Upper lobe of right lung (tissue), 1 donor: ENCODE results near the gene RPL19. TPM values are rescaled to one million over a fixed set of nuclear protein-coding genes. Genes with fewer than 3 reads are reported as not detected.

ENCODE experiments used
- ATAC-seq: fragments of 200-7000 bp; cut with Tn5 transposase; one replicate; pipeline ENCODE4 v1.9.1; 2020; ENCODE audit warnings: mild to moderate bottlenecking, moderate library complexity
- DNase-seq: peaks from one replicate; pipeline ENCODE4 v3.0.0-alpha.2; 2020
- H3K27ac ChIP-seq: fragments of 200-600 bp; one replicate; pipeline ENCODE4 v1.8.0; 2022
- H3K27me3 ChIP-seq: fragments of 200-600 bp; one replicate; pipeline ENCODE4 v1.8.0; 2022; ENCODE audit warnings: mild to moderate bottlenecking
- H3K36me3 ChIP-seq: fragments of 200-600 bp; one replicate; pipeline ENCODE4 v1.8.0; 2022
- H3K4me1 ChIP-seq: fragments of 200-600 bp; one replicate; pipeline ENCODE4 v1.8.0; 2022
- H3K4me3 ChIP-seq: fragments of 200-600 bp; one replicate; pipeline ENCODE4 v1.8.0; 2022; ENCODE audit warnings: mild to moderate bottlenecking
- H3K9me3 ChIP-seq: fragments of 200-600 bp; one replicate; pipeline ENCODE4 v1.8.0; 2022
- intact Hi-C: fragments of 100-400 bp; cut with DNase I; formaldehyde crosslinking; loops from one replicate; pipeline ENCODE4 v1.11.0; 2022
- total RNA-seq: library from RNA; stranded (reverse); fragmentation: NEBNext Ultra II Directional; extraction: Animal tissue kit (Norgen Biotek cat#: 25700); gene quantifications from one replicate; pipeline ENCODE4 v1.2.1, GENCODE V29; 2021
- TF ChIP-seq, protein P1 (sequence below): fragments of 200-600 bp; IDR thresholded peaks from one replicate; pipeline ENCODE4 v1.8.0; 2022; ENCODE audit warnings: antibody characterized with exemption
- donor health status: DM: no; HTN: yes; CAD: no; lungs with severe emphysema.

Gene RPL19
- total RNA-seq, 1 donor from 2014 or later = 1,449 TPM

DNA sequence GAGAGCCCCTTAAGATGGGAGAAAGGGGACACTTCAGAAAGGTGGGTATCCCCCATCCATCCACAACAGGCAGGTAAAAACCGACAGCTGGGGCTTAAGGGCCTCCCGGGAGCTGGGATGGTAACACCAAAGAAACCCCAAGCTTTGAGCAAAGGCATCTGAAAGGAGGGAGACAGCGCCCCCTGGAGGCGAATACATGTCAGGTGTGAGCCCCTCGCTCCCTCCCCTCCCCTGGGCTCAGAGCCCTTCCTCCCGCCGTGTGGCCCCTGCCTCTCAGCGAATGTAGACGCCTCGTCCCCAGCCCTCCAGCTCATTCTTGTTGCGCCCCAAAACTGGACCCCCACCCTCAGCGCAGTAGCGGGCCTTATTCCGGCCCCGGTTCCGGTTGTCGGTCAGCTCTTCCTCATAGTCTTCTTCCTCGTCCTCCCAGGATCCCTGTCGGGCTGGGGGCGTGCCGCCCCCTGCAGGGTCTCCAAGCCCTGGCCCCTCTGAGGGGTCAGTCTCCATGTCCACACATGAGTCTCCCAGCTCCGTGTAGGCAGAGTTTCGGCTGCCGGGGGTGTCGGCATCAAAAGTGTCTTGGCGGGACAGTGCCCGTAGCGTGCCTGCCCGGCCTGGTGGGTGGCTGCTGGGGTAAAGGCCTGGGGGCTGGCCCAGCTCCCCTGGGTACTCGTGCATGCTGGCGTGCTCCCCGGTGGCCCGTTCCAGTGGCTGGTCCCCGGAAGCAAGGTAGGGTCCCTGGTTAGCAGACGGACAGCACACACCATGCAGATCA, 25.0 kb upstream of the RPL19 start:
- Histone ChIP-seq H3K36me3 (peaks cover 18% of the 10 kb centered on the region), H3K9me3 (no peaks in the 10 kb centered on the region), H3K4me1 (no peaks in the 10 kb centered on the region), H3K27me3 (no peaks in the 10 kb centered on the region), H3K27ac (no peak overlapping the region), H3K4me3 (no peak overlapping the region)
- DNase-seq = peak; percentile 81
- TF ChIP-seq, protein P1, sequence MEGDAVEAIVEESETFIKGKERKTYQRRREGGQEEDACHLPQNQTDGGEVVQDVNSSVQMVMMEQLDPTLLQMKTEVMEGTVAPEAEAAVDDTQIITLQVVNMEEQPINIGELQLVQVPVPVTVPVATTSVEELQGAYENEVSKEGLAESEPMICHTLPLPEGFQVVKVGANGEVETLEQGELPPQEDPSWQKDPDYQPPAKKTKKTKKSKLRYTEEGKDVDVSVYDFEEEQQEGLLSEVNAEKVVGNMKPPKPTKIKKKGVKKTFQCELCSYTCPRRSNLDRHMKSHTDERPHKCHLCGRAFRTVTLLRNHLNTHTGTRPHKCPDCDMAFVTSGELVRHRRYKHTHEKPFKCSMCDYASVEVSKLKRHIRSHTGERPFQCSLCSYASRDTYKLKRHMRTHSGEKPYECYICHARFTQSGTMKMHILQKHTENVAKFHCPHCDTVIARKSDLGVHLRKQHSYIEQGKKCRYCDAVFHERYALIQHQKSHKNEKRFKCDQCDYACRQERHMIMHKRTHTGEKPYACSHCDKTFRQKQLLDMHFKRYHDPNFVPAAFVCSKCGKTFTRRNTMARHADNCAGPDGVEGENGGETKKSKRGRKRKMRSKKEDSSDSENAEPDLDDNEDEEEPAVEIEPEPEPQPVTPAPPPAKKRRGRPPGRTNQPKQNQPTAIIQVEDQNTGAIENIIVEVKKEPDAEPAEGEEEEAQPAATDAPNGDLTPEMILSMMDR = peak; percentile 93
- ATAC-seq = peak; percentile 82
- intact Hi-C loops = no loop called here

DNA sequence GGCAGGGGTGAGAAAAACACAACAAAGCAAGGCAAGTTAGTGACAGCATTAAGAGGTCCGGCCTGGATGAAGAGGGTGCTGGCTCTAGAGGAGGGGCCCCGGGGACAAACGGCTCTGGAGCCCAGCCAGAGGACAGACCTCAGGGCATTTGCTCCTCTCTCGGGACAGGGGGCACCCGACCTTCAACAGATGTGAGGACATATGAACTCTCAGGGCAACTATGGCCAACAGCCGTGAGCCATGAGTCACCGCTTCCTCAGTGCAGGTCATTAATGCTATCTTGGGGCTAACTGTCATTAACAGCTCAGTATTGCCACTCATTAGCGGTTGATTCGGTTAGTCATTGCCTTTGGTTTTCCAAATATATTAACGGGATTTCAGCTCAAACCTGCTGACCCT, 24.4 kb upstream of the RPL19 start:
- intact Hi-C loops = no loop called here
- no peak for ATAC-seq

DNA sequence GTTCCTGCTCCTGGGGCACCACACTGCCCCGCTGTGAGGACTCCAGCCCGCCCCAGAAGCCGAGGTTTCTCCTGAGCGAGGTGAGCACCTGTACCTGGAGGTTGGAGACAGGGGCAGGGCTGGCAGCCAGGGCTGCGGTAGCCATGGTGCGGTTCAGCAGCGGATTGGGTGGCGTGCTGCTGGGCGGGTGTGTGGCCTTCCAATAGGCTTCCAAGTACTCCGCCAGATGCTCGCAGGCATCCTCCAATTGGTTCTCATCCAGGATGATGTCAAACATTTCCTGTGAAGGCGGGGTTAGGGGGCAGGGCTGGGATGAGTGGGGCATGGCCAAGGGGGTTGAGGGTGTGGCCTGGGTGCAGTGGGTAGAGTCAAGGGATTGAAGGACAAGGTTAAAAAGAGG, 22.8 kb upstream of the RPL19 start:
- Histone ChIP-seq H3K4me3 (no peak overlapping the region), H3K27me3 (no peaks in the 10 kb centered on the region), H3K27ac (no peak overlapping the region), H3K36me3 (peaks cover 32% of the 10 kb centered on the region), H3K9me3 (no peaks in the 10 kb centered on the region), H3K4me1 (no peaks in the 10 kb centered on the region)
- no peak for DNase-seq
- no peak for ATAC-seq
- intact Hi-C loops = no loop called here
- TF ChIP-seq, protein P1 = no peak

More for the DNA sequence above, 24.4 kb upstream of the RPL19 start:
- H3K27me3 ChIP-seq = no peaks in the 10 kb centered on the region
- no peak overlapping the region for H3K4me3 ChIP-seq
- no peak for DNase-seq
- TF ChIP-seq, protein P1 = no peak
- H3K9me3 ChIP-seq = no peaks in the 10 kb centered on the region
- H3K36me3 ChIP-seq = peaks cover 24% of the 10 kb centered on the region
- no peak overlapping the region for H3K27ac ChIP-seq
- H3K4me1 ChIP-seq = no peaks in the 10 kb centered on the region

DNA sequence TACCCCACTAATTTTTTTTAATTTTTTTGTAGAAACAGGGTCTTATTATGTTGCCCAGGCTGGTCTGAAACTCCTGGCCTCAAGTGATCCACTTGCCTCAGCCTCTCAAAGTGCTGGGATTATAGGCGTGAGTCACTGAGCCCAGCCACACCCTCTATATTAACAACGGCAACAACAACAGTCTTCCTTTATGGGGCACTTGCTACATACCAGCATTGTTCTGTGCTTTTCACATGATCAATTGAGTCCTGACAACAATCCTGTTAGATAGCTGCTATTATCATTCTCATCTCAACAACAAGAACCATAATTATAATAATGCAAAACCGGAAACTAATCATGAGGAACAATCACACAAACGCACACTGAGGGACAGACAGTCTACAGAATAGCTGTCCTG, 21.5 kb upstream of the RPL19 start:
- intact Hi-C loops = no loop called here
- Histone ChIP-seq H3K27ac (no peak overlapping the region), H3K9me3 (no peaks in the 10 kb centered on the region), H3K4me1 (no peaks in the 10 kb centered on the region), H3K4me3 (no peak overlapping the region), H3K36me3 (peaks cover 42% of the 10 kb centered on the region), H3K27me3 (no peaks in the 10 kb centered on the region)
- ATAC-seq = peak; percentile 37
- DNase-seq = no peak
- TF ChIP-seq, protein P1 = no peak

DNA sequence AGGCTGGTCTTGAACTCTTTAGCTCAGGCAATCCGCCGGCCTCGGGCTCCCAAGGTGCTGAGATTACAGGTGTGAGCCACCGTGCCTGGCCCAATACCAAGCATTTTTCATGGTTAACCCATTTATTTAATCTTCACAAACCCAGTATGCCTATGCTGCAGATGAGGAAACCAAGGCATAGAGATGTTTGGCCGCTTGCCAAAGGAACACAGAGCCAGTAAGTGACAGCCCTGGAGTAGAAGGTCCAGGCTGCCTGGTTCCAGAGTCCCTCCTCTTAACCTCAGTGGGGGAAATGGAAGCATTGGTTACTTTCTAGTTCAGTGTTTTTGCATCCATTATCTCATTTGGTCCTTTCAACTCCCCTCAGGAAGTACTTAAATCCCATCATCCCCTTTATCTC, 18.8 kb upstream of the RPL19 start:
- H3K27ac ChIP-seq = no peak overlapping the region
- no peak overlapping the region for H3K4me3 ChIP-seq
- intact Hi-C loops = no loop called here
- no peaks in the 10 kb centered on the region for H3K4me1 ChIP-seq
- no peak for DNase-seq
- no peaks in the 10 kb centered on the region for H3K27me3 ChIP-seq
- peaks cover 58% of the 10 kb centered on the region for H3K36me3 ChIP-seq
- TF ChIP-seq, protein P1 = no peak
- no peak for ATAC-seq
- no peaks in the 10 kb centered on the region for H3K9me3 ChIP-seq
